Stimulated activated CD8-positive, alpha-beta memory T cell treated with anti-CD3 and anti-CD28 coated beads, Interleukin-12 subunit alpha, Interleukin-12 subunit beta, amount 100 ng/mL, for 24 hours (primary cell): Measurements from ENCODE around the gene TMEM240.
"Not testable (repeated sequence)": the region's sequence is repeated elsewhere in the genome, so short reads cannot be mapped to it uniquely, and the experiment has no call there.

Source experiments
- DNase-seq: peaks from one replicate; pipeline ENCODE4 v3.0.0-alpha.2; 2020; ENCODE audit errors: extremely low read depth

TMEM240 gene

GRCh38 chr1:1495461-1495975 is 44.9 kb downstream of the TMEM240 start:
- DNase-seq: not testable (repeated sequence)

GRCh38 chr1:1494311-1494710 is 46.1 kb downstream of the TMEM240 start:
- DNase-seq: not testable (repeated sequence)

- DNase-seq: no peak
These were observed 48.8 kb downstream of the TMEM240 start for GRCh38 chr1:1491601-1492000.

- no peak for DNase-seq
These were observed 49.7 kb downstream of the TMEM240 start for GRCh38 chr1:1490633-1491230.

- no peak for DNase-seq
These were observed 50.6 kb downstream of the TMEM240 start for GRCh38 chr1:1489861-1490260.

GRCh38 chr1:1489231-1489630 is 51.2 kb downstream of the TMEM240 start:
- DNase-seq: no peak

- no peak for DNase-seq
These were observed 52.7 kb downstream of the TMEM240 start for GRCh38 chr1:1487701-1488100.

- not testable (repeated sequence) for DNase-seq
These were observed 54.6 kb downstream of the TMEM240 start for GRCh38 chr1:1485755-1486317.

- DNase-seq: not testable (repeated sequence)
These were observed 55.3 kb downstream of the TMEM240 start for GRCh38 chr1:1484976-1485750.
